GM21381 (cell line): Measurements from ENCODE around the gene STAT6.

Experiments used
- ATAC-seq: cut with Tn5 transposase; IDR thresholded peaks from one replicate; pipeline ENCODE4 v1.9.1; 2021; ENCODE audit warnings: mild to moderate bottlenecking, moderate library complexity; ENCODE audit not compliant: unreplicated experiment

Gene STAT6

GRCh38 chr12:57111031-57111734, at the start of gene STAT6:
TSS of gene STAT6 (minus strand) at chr12:57111362. CDS start at chr12:57108278, 3,084 bp downstream.
- ATAC-seq: peak; percentile 51

DNA sequence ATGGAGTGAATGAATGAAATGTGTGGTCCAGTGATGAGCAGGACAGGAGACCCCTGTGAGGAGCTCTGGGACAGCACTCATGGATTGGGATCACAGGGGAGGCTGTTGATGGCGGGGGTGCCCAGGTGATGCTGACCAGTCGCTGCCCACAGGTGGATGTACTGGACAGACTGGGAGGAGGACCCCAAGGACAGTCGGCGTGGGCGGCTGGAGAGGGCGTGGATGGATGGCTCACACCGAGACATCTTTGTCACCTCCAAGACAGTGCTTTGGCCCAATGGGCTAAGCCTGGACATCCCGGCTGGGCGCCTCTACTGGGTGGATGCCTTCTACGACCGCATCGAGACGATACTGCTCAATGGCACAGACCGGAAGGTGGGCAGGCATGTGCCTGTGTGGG, 49.6 kb upstream of the STAT6 start:
- ATAC-seq: no peak

GRCh38 chr12:57160040-57160439, 48.9 kb upstream of the STAT6 start:
- no peak for ATAC-seq

GRCh38 chr12:57159311-57159710, 48.1 kb upstream of the STAT6 start:
- ATAC-seq: no peak

GRCh38 chr12:57158665-57159064, 47.5 kb upstream of the STAT6 start:
- no peak for ATAC-seq

GRCh38 chr12:57158186-57158585, 47.0 kb upstream of the STAT6 start:
- no peak for ATAC-seq

DNA sequence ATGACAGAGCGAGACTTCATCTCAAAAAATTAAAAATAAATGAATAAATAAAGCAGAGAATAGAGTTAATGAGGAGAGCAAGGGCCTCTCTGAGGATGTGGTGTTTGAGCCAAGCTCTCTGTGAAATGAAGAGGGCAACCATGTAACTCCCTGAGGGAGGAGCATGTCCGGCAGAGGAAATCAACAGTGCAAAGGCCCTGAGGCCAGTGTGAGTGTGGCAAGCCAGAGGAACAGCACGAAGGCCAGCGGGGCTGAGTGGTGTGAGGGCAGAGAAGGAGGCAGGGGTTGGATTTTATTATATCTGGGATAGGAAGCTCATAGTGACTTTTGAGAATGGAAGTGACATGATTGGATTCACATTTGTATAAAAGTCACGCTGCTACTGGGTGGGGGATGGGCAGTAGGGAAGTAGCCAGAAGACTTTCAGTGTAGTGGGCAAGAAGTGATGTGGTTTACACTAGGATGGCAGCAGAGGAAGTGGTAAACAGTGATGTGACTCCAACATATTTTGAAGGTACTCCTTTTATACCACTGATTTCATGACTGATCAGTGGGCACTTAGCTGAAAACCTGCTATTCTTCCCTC, 46.5 kb upstream of the STAT6 start:
- no peak for ATAC-seq

- ATAC-seq: no peak
Observed at GRCh38 chr12:57156701-57157403, 45.7 kb upstream of the STAT6 start.

GRCh38 chr12:57154804-57155434, 43.8 kb upstream of the STAT6 start:
- no peak for ATAC-seq

DNA sequence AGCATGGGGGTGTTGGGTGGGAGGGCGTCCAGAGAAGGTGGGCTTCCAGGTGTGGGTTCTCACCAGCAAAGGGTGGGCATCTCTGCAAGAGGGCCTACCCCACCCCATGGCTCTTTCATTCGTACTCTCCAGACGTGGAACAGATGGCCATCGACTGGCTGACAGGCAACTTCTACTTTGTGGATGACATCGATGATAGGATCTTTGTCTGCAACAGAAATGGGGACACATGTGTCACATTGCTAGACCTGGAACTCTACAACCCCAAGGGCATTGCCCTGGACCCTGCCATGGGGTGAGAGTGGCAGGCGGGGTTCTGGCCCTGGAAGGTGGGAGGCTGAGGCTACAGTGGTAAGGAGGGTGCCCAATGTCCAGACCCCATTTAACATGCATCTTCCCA, 42.9 kb upstream of the STAT6 start:
- ATAC-seq: no peak

GRCh38 chr12:57153415-57153997, 42.3 kb upstream of the STAT6 start:
- no peak for ATAC-seq

GRCh38 chr12:57152639-57153038, 41.5 kb upstream of the STAT6 start:
- no peak for ATAC-seq

GRCh38 chr12:57151741-57152630, 40.8 kb upstream of the STAT6 start:
- no peak for ATAC-seq

DNA sequence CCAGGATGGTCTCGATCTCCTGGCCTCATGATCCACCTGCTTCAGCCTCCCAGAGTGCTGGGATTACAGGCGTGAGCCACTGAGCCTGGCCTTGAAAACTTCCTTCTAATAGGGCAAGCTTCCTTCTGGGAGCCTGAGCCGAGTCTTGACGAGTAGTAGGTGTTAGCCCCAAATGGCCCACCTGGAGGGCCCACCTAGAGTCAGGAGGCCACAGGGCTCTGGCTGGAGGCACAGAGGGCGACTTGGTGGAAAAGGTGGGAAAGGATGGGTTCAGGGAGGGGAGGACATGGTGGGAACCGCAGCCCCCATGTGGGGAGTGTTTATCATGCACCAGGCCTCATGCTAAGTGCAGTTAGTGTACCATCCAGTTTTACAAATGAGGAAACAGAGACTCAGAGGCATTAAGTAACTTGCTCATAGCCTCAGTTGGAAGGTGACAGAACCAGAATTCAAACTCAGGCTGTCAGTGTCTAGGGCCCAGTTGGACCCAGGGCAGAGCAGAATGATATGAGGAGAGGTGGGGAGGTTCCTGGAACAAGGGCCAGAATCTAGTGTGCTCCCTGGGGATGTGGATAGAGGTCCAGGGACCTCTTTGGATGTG, 39.3 kb upstream of the STAT6 start:
- no peak for ATAC-seq

DNA sequence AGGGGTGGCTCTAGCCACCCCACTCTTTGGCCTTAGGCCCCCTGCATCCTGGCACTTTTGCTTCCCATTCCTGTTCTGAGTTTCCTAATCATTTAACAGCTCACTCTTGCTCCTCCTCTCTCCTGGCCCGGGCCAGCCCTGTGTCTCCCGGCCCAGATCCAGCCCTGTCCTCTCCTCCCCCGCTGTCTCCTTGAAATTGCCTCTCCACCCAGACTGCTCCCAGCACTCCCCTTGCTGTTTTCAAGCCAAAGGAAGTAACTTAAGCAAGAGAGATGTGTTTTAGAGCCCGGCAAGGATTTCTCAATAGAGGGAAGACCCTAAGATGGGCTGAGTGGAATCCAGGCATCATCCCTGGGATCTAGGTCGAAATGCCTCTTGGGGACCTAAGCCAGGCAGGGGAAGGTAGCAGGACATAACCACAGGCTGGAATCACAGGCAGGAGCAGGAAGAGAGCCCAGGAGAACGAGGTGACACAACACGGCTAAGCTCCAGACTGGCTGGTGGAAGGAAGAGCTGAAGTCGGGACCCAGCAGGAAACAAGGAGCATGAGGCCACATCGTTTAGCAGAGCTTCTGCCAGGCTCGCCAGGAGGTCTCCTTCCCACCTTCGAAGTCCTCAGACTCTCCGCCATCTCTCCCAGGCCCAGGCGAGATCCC, 38.2 kb upstream of the STAT6 start:
- ATAC-seq: no peak

DNA sequence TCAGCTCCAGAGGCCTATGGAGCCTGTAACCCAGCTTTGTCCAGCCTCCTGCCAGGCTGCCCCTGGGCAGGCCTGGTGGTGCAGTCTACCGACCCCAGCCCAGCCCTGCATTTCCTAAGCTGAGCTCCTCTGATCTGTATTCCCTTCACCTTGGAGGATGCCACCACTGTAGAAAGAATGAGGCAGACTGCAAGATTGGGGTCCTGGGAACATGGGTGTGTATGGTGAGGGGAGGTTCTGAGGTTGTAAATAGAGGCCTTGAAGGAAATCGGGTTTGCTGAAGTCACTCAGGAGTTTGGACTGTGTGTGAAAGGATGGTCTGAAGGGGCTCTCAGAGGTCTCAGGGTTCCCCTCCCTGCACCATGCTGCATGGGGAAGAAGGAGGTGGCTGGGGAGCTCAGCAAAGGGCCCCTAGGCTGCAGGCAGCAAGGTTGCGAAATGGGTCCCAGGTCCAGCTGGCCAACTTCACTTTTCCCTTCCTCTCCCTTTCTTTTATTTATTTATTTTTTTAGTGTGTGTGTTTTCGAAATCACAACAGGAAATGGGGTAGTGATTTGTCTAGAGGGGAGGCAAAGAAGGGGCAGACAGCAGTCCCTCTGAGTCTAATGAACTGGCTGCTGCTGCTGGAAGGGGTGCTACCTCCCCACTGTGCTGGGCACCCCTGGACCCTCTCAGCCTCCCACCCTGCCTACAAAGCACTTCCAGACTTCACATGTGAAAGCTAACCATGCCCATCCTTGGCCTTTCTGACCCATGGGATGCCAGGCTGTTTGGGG, 37.5 kb upstream of the STAT6 start:
- ATAC-seq: no peak

GRCh38 chr12:57146961-57147944, 36.1 kb upstream of the STAT6 start, which contains the start of gene LRP1-AS:
TSS of gene LRP1-AS (minus strand) at chr12:57147619.
- no peak for ATAC-seq
